HepG2 (cell line): ENCODE data around the gene OSM. TPM values are rescaled to one million over a fixed set of nuclear protein-coding genes. Genes with fewer than 3 reads are reported as not detected.
A peak's percentile ranks its signal among the peaks of the same experiment; 100 is the strongest.

ENCODE experiments used
- ATAC-seq: fragments of 200-7000 bp; cut with Tn5 transposase; 3 replicates; pipeline ENCODE4 v1.9.1; 2020; ENCODE audit warnings: mild to moderate bottlenecking, moderate library complexity
- BruUV-seq: library from RNA; stranded (reverse); fragments of 400-500 nt; replicated peaks from 2 replicates; lab custom pipeline; 2021; lab: Mats Ljungman, UMichigan
- CTCF ChIA-PET: fragments of 300-600 bp; formaldehyde crosslinking; extraction: SDS; loops from one replicate; lab custom pipeline; 2021; ENCODE audit warnings: low total read pairs, inconsistent platforms, low intra/inter-chr PET ratio; lab: Yijun Ruan, JAX
- POLR2A ChIA-PET: fragments of 350-600 bp; sonication (Branson Sonifier 250); formaldehyde crosslinking; loops from one replicate; lab custom pipeline; 2020; ENCODE audit warnings: antibody characterized with exemption, inconsistent platforms; lab: Yijun Ruan, JAX
- DNase-seq: peaks from one replicate; pipeline ENCODE4 v3.0.0-alpha.2; 2015; ENCODE audit warnings: low spot score
- FAIRE-seq: peaks from 3 replicates; lab custom pipeline; 2011; peaks lifted over from hg19 to GRCh38; lab: Jason Lieb, UNC
- H2AFZ ChIP-seq: one replicate; pipeline ENCODE4 v1.6.1; 2011; ENCODE audit warnings: low read length, inconsistent platforms
- H3K27ac ChIP-seq: fragments of 300-600 bp; 3 replicates; pipeline ENCODE4 v1.8.0; 2011; ENCODE audit warnings: mixed run types, mild to moderate bottlenecking, mixed read lengths, low read length, inconsistent platforms; ENCODE audit not compliant: insufficient read depth; ENCODE audit errors: extremely low read length
- H3K27me3 ChIP-seq, 2 experiments: fragments of 200-600 bp in 1 of 2; 2 replicates in 1 of 2; 3 replicates in 1 of 2; pipeline versions ENCODE4 v1.6.0 to v1.8.0; 2011; ENCODE audit warnings: low read length in 2 of 2, mild to moderate bottlenecking in 2 of 2, moderate library complexity in 2 of 2, inconsistent platforms in 1 of 2; ENCODE audit not compliant: insufficient read depth in 2 of 2, control insufficient read depth in 1 of 2
- H3K36me3 ChIP-seq, 2 experiments: fragments of 200-600 bp in 1 of 2; replicated peaks in 1 of 2; 2 replicates in 1 of 2; 3 replicates in 1 of 2; pipeline versions ENCODE4 v1.5.1 to v1.8.0; 2011; ENCODE audit warnings: low read length in 2 of 2, inconsistent platforms in 1 of 2; ENCODE audit not compliant: insufficient read depth in 2 of 2, control insufficient read depth in 1 of 2
- H3K4me1 ChIP-seq: 2 replicates; pipeline ENCODE4 v1.5.1; 2012; ENCODE audit warnings: low read length, inconsistent platforms; ENCODE audit not compliant: insufficient read depth
- H3K4me2 ChIP-seq: 2 replicates; pipeline ENCODE4 v1.6.0; 2011; ENCODE audit warnings: low read depth, low read length, inconsistent platforms
- H3K4me3 ChIP-seq, 3 experiments: fragments of 200-600 bp in 1 of 3; sonication (generic), shearing (Covaris generic) in 1 of 3; replicated peaks in 1 of 3; 2 replicates each; pipeline ENCODE4 v1.5.1; 2011 to 2016; ENCODE audit warnings: low read length in 3 of 3, inconsistent platforms in 2 of 3, low read depth in 2 of 3, mild to moderate bottlenecking in 2 of 3, control low read depth in 1 of 3, mixed read lengths in 1 of 3; ENCODE audit not compliant: insufficient read depth in 1 of 3
- H3K79me2 ChIP-seq: one replicate; pipeline ENCODE4 v1.6.1; 2011; ENCODE audit warnings: low read length, inconsistent platforms; ENCODE audit not compliant: insufficient read depth
- H3K9ac ChIP-seq: 2 replicates; pipeline ENCODE4 v1.6.0; 2011; ENCODE audit warnings: mild to moderate bottlenecking, low read depth, low read length, inconsistent platforms; ENCODE audit not compliant: insufficient read depth
- H3K9me3 ChIP-seq: 2 replicates; pipeline ENCODE4 v1.5.1; 2012; ENCODE audit warnings: mild to moderate bottlenecking, low read length
- H4K20me1 ChIP-seq: 2 replicates; pipeline ENCODE4 v1.6.0; 2011; ENCODE audit warnings: inconsistent platforms, mild to moderate bottlenecking, low read length, moderate library complexity; ENCODE audit not compliant: insufficient read depth
- DMTF1 ChIP-seq: sonication (generic); formaldehyde crosslinking; IDR thresholded peaks from 2 replicates; pipeline ENCODE4 v1.4.0; 2020; ENCODE audit warnings: mild to moderate bottlenecking, missing genetic modification reagents
- FOXO4 ChIP-seq: sonication (generic); formaldehyde crosslinking; conservative IDR thresholded peaks from 2 replicates; pipeline ENCODE4 v1.8.1; 2023; ENCODE audit warnings: missing genetic modification reagents
- GPN1 ChIP-seq: sonication (generic); formaldehyde crosslinking; IDR thresholded peaks from 2 replicates; pipeline ENCODE4 v1.5.1; 2020; ENCODE audit warnings: missing genetic modification reagents, borderline replicate concordance
- KAT7 ChIP-seq: IDR thresholded peaks from 2 replicates; pipeline ENCODE4 v1.6.1; 2018; ENCODE audit warnings: borderline replicate concordance, missing compliant biosample characterization
- NAIF1 ChIP-seq: sonication (generic); formaldehyde crosslinking; IDR thresholded peaks from 2 replicates; pipeline ENCODE4 v1.5.0; 2020; ENCODE audit warnings: mild to moderate bottlenecking, missing genetic modification reagents, borderline replicate concordance
- PATZ1 ChIP-seq: sonication (generic); formaldehyde crosslinking; IDR thresholded peaks from 2 replicates; pipeline ENCODE4 v1.4.0; 2020; ENCODE audit warnings: missing genetic modification reagents
- RARA ChIP-seq: IDR thresholded peaks from 2 replicates; pipeline ENCODE4 v1.6.1; 2016; ENCODE audit warnings: missing genetic modification reagents, missing compliant biosample characterization
- RFX5 ChIP-seq: IDR thresholded peaks from 2 replicates; pipeline ENCODE4 v1.6.1; 2011; ENCODE audit warnings: low read depth, low read length, improper control_type of control experiment
- THYN1 ChIP-seq: sonication (generic); formaldehyde crosslinking; IDR thresholded peaks from 2 replicates; pipeline ENCODE4 v1.8.1; 2023; ENCODE audit warnings: low read depth, mild to moderate bottlenecking, moderate library complexity, missing genetic modification reagents, borderline replicate concordance
- ZBTB2 ChIP-seq: sonication (generic); formaldehyde crosslinking; IDR thresholded peaks from 2 replicates; pipeline ENCODE4 v1.8.0; 2022; ENCODE audit warnings: low read depth, missing genetic modification reagents
- ZBTB25 ChIP-seq: IDR thresholded peaks from 2 replicates; pipeline ENCODE4 v1.6.1; 2018; ENCODE audit warnings: missing genetic modification reagents
- ZNF143 ChIP-seq: sonication (generic); formaldehyde crosslinking; IDR thresholded peaks from 2 replicates; pipeline ENCODE4 v1.4.0; 2020; ENCODE audit warnings: missing genetic modification reagents
- ZNF343 ChIP-seq: sonication (generic); formaldehyde crosslinking; IDR thresholded peaks from 2 replicates; pipeline ENCODE4 v1.4.0; 2020; ENCODE audit warnings: mild to moderate bottlenecking, missing genetic modification reagents
- ZNF460 ChIP-seq: sonication (generic); formaldehyde crosslinking; IDR thresholded peaks from 2 replicates; pipeline ENCODE4 v1.5.1; 2020; ENCODE audit warnings: missing genetic modification reagents, mild to moderate bottlenecking, borderline replicate concordance
- ZNF484 ChIP-seq: sonication (generic); formaldehyde crosslinking; IDR thresholded peaks from 2 replicates; pipeline ENCODE4 v1.5.1; 2020; ENCODE audit warnings: mild to moderate bottlenecking, low read depth, missing genetic modification reagents, borderline replicate concordance
- ZNF563 ChIP-seq: sonication (generic); formaldehyde crosslinking; IDR thresholded peaks from 2 replicates; pipeline ENCODE4 v1.8.0; 2022; ENCODE audit warnings: mild to moderate bottlenecking, moderate library complexity, missing genetic modification reagents
- ZSCAN12 ChIP-seq: sonication (generic); formaldehyde crosslinking; IDR thresholded peaks from 2 replicates; pipeline ENCODE4 v1.9.0; 2021; ENCODE audit warnings: mild to moderate bottlenecking, missing genetic modification reagents
- WGBS: methylation state at CpG from one replicate; pipeline ENCODE4 v1.1.6; 2017; ENCODE audit warnings: low lambda C conversion rate; 5-methylcytosine and 5-hydroxymethylcytosine counted together
- in situ Hi-C: cut with HindIII; loops from 2 replicates; pipeline ENCODE4 v1.10.0; 2017; ENCODE audit warnings: low pct_unique_long_range_greater_than_20kb; ENCODE audit not compliant: extremely low pct_ligation_motif_present
- intact Hi-C: fragments of 100-400 bp; cut with micrococcal nuclease; formaldehyde crosslinking; loops from one replicate; pipeline ENCODE4 v1.10.0; 2022; ENCODE audit not compliant: unreplicated experiment
- polyA plus RNA-seq, 8 experiments: library from polyadenylated mRNA; depleted of rRNA in 3 of 8; stranded (reverse) in 7 of 8; unstranded in 1 of 8; fragments of >200 nt; fragmentation: Illumina TruSeq in 4 of 8; extraction: Trizol in 4 of 8; gene quantifications; 2 replicates each; pipeline versions ENCODE4 v1.2.1 to v1.2.3, GENCODE V29; 2011 to 2016; ENCODE audit warnings: low read depth in 4 of 8, missing spikeins in 1 of 8, mixed read lengths in 1 of 8; ENCODE audit not compliant: insufficient read depth in 1 of 8
- total RNA-seq, 5 experiments: library from RNA; depleted of rRNA; stranded (reverse); fragments of >200 nt; fragmentation: Illumina TruSeq; extraction: Trizol; gene quantifications; 2 replicates each; pipeline ENCODE4 v1.2.3, GENCODE V29; 2016; ENCODE audit warnings: low read depth in 1 of 5

Gene OSM
- total and polyA plus RNA-seq, 2 of the 13 experiments (the other 11 are each of a cell fraction or from before 2014, with no cell fraction given) = not detected

- FAIRE-seq (no peak), ATAC-seq (no peak), DNase-seq (no peak)
- Histone ChIP-seq H3K9me3 (no peaks in the 10 kb centered on the region), H3K4me1 (peaks cover 63% of the 10 kb centered on the region), H3K4me2 (peak overlapping the region; percentile 74), H3K9ac (no peak overlapping the region), H3K79me2 (no peaks in the 10 kb centered on the region), H2AFZ (no peak overlapping the region), H3K27me3 (no peaks in the 10 kb centered on the region), H3K4me3 (peak overlapping the region in 2 of 3 experiments; percentile 49 to 67; a peak in 5 of 6 replicates), H4K20me1 (no peaks in the 10 kb centered on the region), H3K27ac (no peak overlapping the region), H3K36me3 (no peaks in the 10 kb centered on the region)
- BruUV-seq = no TSS peak
- ChIA-PET CTCF (no interaction called here), POLR2A (interaction anchor here (0.6 to 1.1 kb wide), 3 partner anchors 13 to 66 kb away, joined by 3 read pairs; no protein-coding TSS in a partner anchor)
- WGBS = 37% methylated on average over 7 of the region's 12 CpGs
- in situ Hi-C loops (no loop called here), intact Hi-C loops (no loop called here)
- TF ChIP-seq ZNF460 (no peak), THYN1 (CRISPR knock-in tag) (no peak), ZSCAN12 (no peak), RFX5 (no peak), ZNF563 (no peak), RARA (CRISPR knock-in tag) (0 out of 2 replicates have a peak, but pooled peaks have one; percentile 7), NAIF1 (no peak), ZBTB2 (CRISPR knock-in tag) (no peak), ZNF143 (CRISPR knock-in tag) (no peak), KAT7 (CRISPR knock-in tag) (no peak), ZNF484 (CRISPR knock-in tag) (no peak), GPN1 (CRISPR knock-in tag) (no peak), ZNF343 (no peak), PATZ1 (CRISPR knock-in tag) (0 out of 2 replicates have a peak, but pooled peaks have one; percentile 40), ZBTB25 (CRISPR knock-in tag) (no peak), FOXO4 (CRISPR knock-in tag) (no peak), DMTF1 (CRISPR knock-in tag) (no peak)
Observed at GRCh38 chr22:30247974-30248373, 18.7 kb downstream of the OSM start.
